Measurements from ENCODE around the gene FREY1. TPM values are rescaled to one million over a fixed set of nuclear protein-coding genes. Genes with fewer than 3 reads are reported as not detected.

Gene FREY1
- total and polyA plus RNA-seq, 2 of the 8 experiments (the other 6 are each of a cell fraction or from before 2014, with no cell fraction given), result 0.32 to 1.1 TPM

GRCh38 chr11:45889966-45890365, 17.1 kb downstream of the FREY1 start:
- no peak overlapping the region for H3K4ac ChIP-seq (replicated peaks; ENCODE audit: insufficient read length, low read depth, low read length)
- POLR2A ChIA-PET (ENCODE audit: partially characterized antibody), result interaction anchor here (0.8 kb wide), 3 partner anchors 32 to 348 kb away, joined by 3 to 5 read pairs (median 3); partner anchors contain the start of gene LARGE2
- DNase-seq (ENCODE audit: low read depth in 1 of 2, low spot score in 2 of 2), result no peak
- TF ChIP-seq ATF2 (IDR thresholded peaks at IDR 0.05; ENCODE audit: low read length) (no peak), ZNF274 (IDR thresholded peaks at IDR 0.05; ENCODE audit: borderline replicate concordance, extremely low read depth, low read length) (no peak), MAX (IDR thresholded peaks at IDR 0.05) (no peak), USF2 (IDR thresholded peaks at IDR 0.05; ENCODE audit: low read length) (no peak), SAP30 (IDR thresholded peaks at IDR 0.05; ENCODE audit: insufficient read depth, insufficient replicate concordance, low read length) (no peak), SIN3A (conservative IDR thresholded peaks at IDR 0.05 in 1 of 2, IDR thresholded peaks at IDR 0.05 in 1 of 2; ENCODE audit: low read depth in 1 of 2, low read length in 2 of 2) (no peak), NRF1 (IDR thresholded peaks at IDR 0.05; ENCODE audit: low read depth, low read length) (no peak), EGR1 (IDR thresholded peaks at IDR 0.05; ENCODE audit: borderline replicate concordance, low read depth, low read length) (no peak), KDM1A (IDR thresholded peaks at IDR 0.05; ENCODE audit: borderline replicate concordance, low read length) (no peak), TBP (IDR thresholded peaks at IDR 0.05; ENCODE audit: low read depth, low read length) (no peak)

More at GRCh38 chr11:45889966-45890365, 17.1 kb downstream of the FREY1 start:
- WGBS, 2 experiments (ENCODE audit: extremely low coverage in 1 of 2, insufficient coverage in 1 of 2, insufficient read length in 1 of 2, insufficient replicate concordance in 2 of 2, low coverage in 1 of 2, low lambda C conversion rate in 2 of 2, missing lambda C conversion rate in 1 of 2), result 94% methylated on average over 8 of the region's 9 CpGs; no CpG with 5 or more reads in 1 of the 2 experiments
- Histone ChIP-seq H2BK20ac (ENCODE audit: low read length) (no peak overlapping the region), H3K79me1 (ENCODE audit: low read depth, low read length) (no peaks in the 10 kb centered on the region; the same call in 1 of the 2 replicates), H3K23ac (ENCODE audit: insufficient read length) (no peak overlapping the region), H3K56ac (replicated peaks; ENCODE audit: insufficient read length, low read depth, low read length) (no peak overlapping the region), H3K23me2 (ENCODE audit: low read depth, low read length) (peaks cover 8% of the 10 kb centered on the region; the same call in 1 of the 2 replicates), H4K91ac (replicated peaks; ENCODE audit: insufficient read length, low read length) (no peak overlapping the region), H3K27ac (ENCODE audit: low read depth, low read length) (no peak overlapping the region), H2BK12ac (ENCODE audit: low read depth, low read length) (no peak overlapping the region), H2BK120ac (replicated peaks; ENCODE audit: low read depth, low read length) (no peak overlapping the region), H3K9ac (replicated peaks in 1 of 4; ENCODE audit: extremely low read depth in 1 of 4, low read depth in 3 of 4, low read length in 3 of 4) (no peak overlapping the region), H3K4me2 (ENCODE audit: insufficient read depth in 1 of 2, low read depth in 2 of 2, low read length in 2 of 2) (no peak overlapping the region), H3K18ac (ENCODE audit: extremely low read depth, low read length) (no peak overlapping the region), H2AFZ (ENCODE audit: low read length) (no peak overlapping the region), H4K5ac (ENCODE audit: insufficient read length, low read depth, low read length) (no peak overlapping the region), H2BK5ac (ENCODE audit: low read depth, low read length) (no peak overlapping the region), H4K8ac (ENCODE audit: extremely low read depth, insufficient read depth, low read length) (no peak overlapping the region), H3K4me1 (replicated peaks in 1 of 4; ENCODE audit: control insufficient read depth in 3 of 4, insufficient read depth in 4 of 4, low read length in 3 of 4) (peaks cover 0 to 14% (median 8%) of the 10 kb centered on the region in 4 experiments; a peak in 6 of 7 replicates), H3K36me3 (ENCODE audit: control insufficient read depth in 2 of 4, insufficient read depth in 4 of 4, low read length in 3 of 4) (no peaks in the 10 kb centered on the region), H3K79me2 (ENCODE audit: control insufficient read depth in 1 of 2, insufficient read depth in 2 of 2, low read length in 2 of 2) (no peaks in the 10 kb centered on the region; a peak in 1 of 4 replicates), H3K14ac (ENCODE audit: insufficient read length) (no peak overlapping the region), H3K9me3 (ENCODE audit: insufficient read depth in 2 of 2, low read depth in 1 of 2, low read length in 1 of 2) (no peaks in the 10 kb centered on the region), H3K27me3 (replicated peaks in 1 of 4; ENCODE audit: control insufficient read depth in 3 of 4, extremely low read depth in 1 of 4, insufficient read depth in 3 of 4, low read length in 3 of 4) (no peaks in the 10 kb centered on the region), H4K20me1 (replicated peaks in 1 of 2; ENCODE audit: control insufficient read depth in 1 of 2, insufficient read depth in 2 of 2, low read length in 2 of 2) (peaks cover 0 to 10% of the 10 kb centered on the region in 2 experiments), H2BK15ac (ENCODE audit: low read length) (no peak overlapping the region), H2AK5ac (ENCODE audit: low read depth, low read length) (no peak overlapping the region), H3K4me3 (ENCODE audit: extremely low read depth in 1 of 4, insufficient read depth in 2 of 4, low read depth in 3 of 4, low read length in 4 of 4) (no peak overlapping the region)
- CTCF ChIA-PET (ENCODE audit: partially characterized antibody), result interaction anchor here (0.9 to 5.7 kb wide), 6 partner anchors 13 to 424 kb away, joined by 3 to 32 read pairs (median 3); no protein-coding TSS in a partner anchor
- FAIRE-seq, result no peak
